Upper lobe of right lung (tissue), 1 donor: ENCODE measurements around the gene MAML2. TPM values are rescaled to one million over a fixed set of nuclear protein-coding genes. Genes with fewer than 3 reads are reported as not detected.

Experiments
- ATAC-seq: fragments of 200-7000 bp; cut with Tn5 transposase; one replicate; pipeline ENCODE4 v1.9.1; 2020; ENCODE audit warnings: mild to moderate bottlenecking, moderate library complexity
- DNase-seq: peaks from one replicate; pipeline ENCODE4 v3.0.0-alpha.2; 2020
- H3K27ac ChIP-seq: fragments of 200-600 bp; one replicate; pipeline ENCODE4 v1.8.0; 2022
- H3K27me3 ChIP-seq: fragments of 200-600 bp; one replicate; pipeline ENCODE4 v1.8.0; 2022; ENCODE audit warnings: mild to moderate bottlenecking
- H3K36me3 ChIP-seq: fragments of 200-600 bp; one replicate; pipeline ENCODE4 v1.8.0; 2022
- H3K4me1 ChIP-seq: fragments of 200-600 bp; one replicate; pipeline ENCODE4 v1.8.0; 2022
- H3K4me3 ChIP-seq: fragments of 200-600 bp; one replicate; pipeline ENCODE4 v1.8.0; 2022; ENCODE audit warnings: mild to moderate bottlenecking
- H3K9me3 ChIP-seq: fragments of 200-600 bp; one replicate; pipeline ENCODE4 v1.8.0; 2022
- CTCF ChIP-seq: fragments of 200-600 bp; IDR thresholded peaks from one replicate; pipeline ENCODE4 v1.8.0; 2022; ENCODE audit warnings: antibody characterized with exemption
- intact Hi-C: fragments of 100-400 bp; cut with DNase I; formaldehyde crosslinking; loops from one replicate; pipeline ENCODE4 v1.11.0; 2022
- total RNA-seq: library from RNA; stranded (reverse); fragmentation: NEBNext Ultra II Directional; extraction: Animal tissue kit (Norgen Biotek cat#: 25700); gene quantifications from one replicate; pipeline ENCODE4 v1.2.1, GENCODE V29; 2021
- donor health status: DM: no; HTN: yes; CAD: no; lungs with severe emphysema.

MAML2 gene
- total RNA-seq, 1 donor from 2014 or later, result 27.5 TPM

GRCh38 chr11:95964281-95964680, 378.7 kb downstream of the MAML2 start:
- H3K9me3 ChIP-seq, result no peaks in the 10 kb centered on the region
- no peak for DNase-seq

GRCh38 chr11:95961758-95962157, 381.2 kb downstream of the MAML2 start:
- H3K4me1 ChIP-seq, result no peaks in the 10 kb centered on the region
- DNase-seq (no peak), ATAC-seq (no peak)
- no peak overlapping the region for H3K4me3 ChIP-seq
- no peaks in the 10 kb centered on the region for H3K36me3 ChIP-seq
- H3K27me3 ChIP-seq, result no peaks in the 10 kb centered on the region
- no peak for TF ChIP-seq CTCF
- no peaks in the 10 kb centered on the region for H3K9me3 ChIP-seq
- intact Hi-C loops, result no loop called here
- no peak overlapping the region for H3K27ac ChIP-seq

More at GRCh38 chr11:95964281-95964680, 378.7 kb downstream of the MAML2 start:
- Histone ChIP-seq H3K27ac (no peak overlapping the region), H3K36me3 (no peaks in the 10 kb centered on the region), H3K27me3 (no peaks in the 10 kb centered on the region), H3K4me3 (no peak overlapping the region), H3K4me1 (no peaks in the 10 kb centered on the region)
- TF ChIP-seq CTCF, result no peak
- intact Hi-C loops, result no loop called here
- ATAC-seq, result no peak

- intact Hi-C loops, result no loop called here
- Histone ChIP-seq H3K9me3 (no peaks in the 10 kb centered on the region), H3K4me1 (no peaks in the 10 kb centered on the region), H3K27me3 (no peaks in the 10 kb centered on the region), H3K36me3 (no peaks in the 10 kb centered on the region), H3K4me3 (no peak overlapping the region), H3K27ac (no peak overlapping the region)
- no peak for TF ChIP-seq CTCF
- DNase-seq (no peak), ATAC-seq (no peak)
These were observed 392.1 kb downstream of the MAML2 start for GRCh38 chr11:95950905-95951304.

GRCh38 chr11:95948637-95949036, 394.4 kb downstream of the MAML2 start:
- H3K4me3 ChIP-seq, result no peak overlapping the region
- no peaks in the 10 kb centered on the region for H3K36me3 ChIP-seq
- no peaks in the 10 kb centered on the region for H3K27me3 ChIP-seq
- H3K9me3 ChIP-seq, result peaks cover 5% of the 10 kb centered on the region
- ATAC-seq (no peak), DNase-seq (no peak)
- intact Hi-C loops, result no loop called here
- H3K4me1 ChIP-seq, result no peaks in the 10 kb centered on the region
- no peak for TF ChIP-seq CTCF
- H3K27ac ChIP-seq, result no peak overlapping the region

GRCh38 chr11:95944623-95945022, 398.4 kb downstream of the MAML2 start:
- DNase-seq (no peak), ATAC-seq (no peak)
- H3K36me3 ChIP-seq, result no peaks in the 10 kb centered on the region
- H3K4me3 ChIP-seq, result no peak overlapping the region
- no peak overlapping the region for H3K27ac ChIP-seq
- peaks cover 5% of the 10 kb centered on the region for H3K9me3 ChIP-seq
- no peak for TF ChIP-seq CTCF
- no peaks in the 10 kb centered on the region for H3K27me3 ChIP-seq
- H3K4me1 ChIP-seq, result no peaks in the 10 kb centered on the region
- intact Hi-C loops, result no loop called here

- Histone ChIP-seq H3K27me3 (no peaks in the 10 kb centered on the region), H3K9me3 (peaks cover 5% of the 10 kb centered on the region), H3K27ac (no peak overlapping the region), H3K4me3 (no peak overlapping the region), H3K4me1 (no peaks in the 10 kb centered on the region), H3K36me3 (no peaks in the 10 kb centered on the region)
- DNase-seq (no peak), ATAC-seq (no peak)
- intact Hi-C loops, result no loop called here
- no peak for TF ChIP-seq CTCF
These were observed 399.4 kb downstream of the MAML2 start for GRCh38 chr11:95943546-95943945.
